NCI-H187 treated with DMSO at 0.1 percent for 48 hours (cell line): ENCODE results near the gene PAPPA.

Experiments used
- DNase-seq: peaks from one replicate; lab custom pipeline; 2025; lab: John Stamatoyannopoulos, UW

Gene PAPPA, protein sequence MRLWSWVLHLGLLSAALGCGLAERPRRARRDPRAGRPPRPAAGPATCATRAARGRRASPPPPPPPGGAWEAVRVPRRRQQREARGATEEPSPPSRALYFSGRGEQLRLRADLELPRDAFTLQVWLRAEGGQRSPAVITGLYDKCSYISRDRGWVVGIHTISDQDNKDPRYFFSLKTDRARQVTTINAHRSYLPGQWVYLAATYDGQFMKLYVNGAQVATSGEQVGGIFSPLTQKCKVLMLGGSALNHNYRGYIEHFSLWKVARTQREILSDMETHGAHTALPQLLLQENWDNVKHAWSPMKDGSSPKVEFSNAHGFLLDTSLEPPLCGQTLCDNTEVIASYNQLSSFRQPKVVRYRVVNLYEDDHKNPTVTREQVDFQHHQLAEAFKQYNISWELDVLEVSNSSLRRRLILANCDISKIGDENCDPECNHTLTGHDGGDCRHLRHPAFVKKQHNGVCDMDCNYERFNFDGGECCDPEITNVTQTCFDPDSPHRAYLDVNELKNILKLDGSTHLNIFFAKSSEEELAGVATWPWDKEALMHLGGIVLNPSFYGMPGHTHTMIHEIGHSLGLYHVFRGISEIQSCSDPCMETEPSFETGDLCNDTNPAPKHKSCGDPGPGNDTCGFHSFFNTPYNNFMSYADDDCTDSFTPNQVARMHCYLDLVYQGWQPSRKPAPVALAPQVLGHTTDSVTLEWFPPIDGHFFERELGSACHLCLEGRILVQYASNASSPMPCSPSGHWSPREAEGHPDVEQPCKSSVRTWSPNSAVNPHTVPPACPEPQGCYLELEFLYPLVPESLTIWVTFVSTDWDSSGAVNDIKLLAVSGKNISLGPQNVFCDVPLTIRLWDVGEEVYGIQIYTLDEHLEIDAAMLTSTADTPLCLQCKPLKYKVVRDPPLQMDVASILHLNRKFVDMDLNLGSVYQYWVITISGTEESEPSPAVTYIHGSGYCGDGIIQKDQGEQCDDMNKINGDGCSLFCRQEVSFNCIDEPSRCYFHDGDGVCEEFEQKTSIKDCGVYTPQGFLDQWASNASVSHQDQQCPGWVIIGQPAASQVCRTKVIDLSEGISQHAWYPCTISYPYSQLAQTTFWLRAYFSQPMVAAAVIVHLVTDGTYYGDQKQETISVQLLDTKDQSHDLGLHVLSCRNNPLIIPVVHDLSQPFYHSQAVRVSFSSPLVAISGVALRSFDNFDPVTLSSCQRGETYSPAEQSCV (N-terminal part only)

DNA sequence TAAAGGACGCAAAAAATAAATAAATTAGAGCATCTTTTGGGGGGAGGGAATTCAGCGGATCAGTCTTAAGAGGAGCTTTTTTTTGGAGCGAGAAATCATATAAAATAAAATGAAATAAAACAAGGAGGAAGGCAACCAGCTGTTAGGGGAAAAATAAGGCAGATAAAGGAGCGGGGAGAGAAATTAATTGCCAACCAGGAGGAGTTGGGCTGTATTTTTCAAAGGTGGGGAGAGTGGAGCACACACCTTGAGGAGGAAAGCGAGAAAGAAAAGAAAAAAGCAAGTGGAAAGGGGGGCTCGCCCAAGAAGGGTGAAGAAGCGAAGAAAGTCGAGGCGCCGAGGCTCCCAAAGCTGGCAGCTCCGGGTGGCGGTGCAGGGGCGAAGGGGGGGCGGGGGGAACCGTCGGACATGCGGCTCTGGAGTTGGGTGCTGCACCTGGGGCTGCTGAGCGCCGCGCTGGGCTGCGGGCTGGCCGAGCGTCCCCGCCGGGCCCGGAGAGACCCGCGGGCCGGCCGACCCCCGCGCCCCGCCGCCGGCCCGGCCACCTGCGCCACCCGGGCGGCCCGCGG is at the start of gene PAPPA:
TSS of gene PAPPA (plus strand) at position 27 of the 569 bp plus-strand sequence. CDS start at position 409, 382 bp downstream.
- no peak for DNase-seq

DNA sequence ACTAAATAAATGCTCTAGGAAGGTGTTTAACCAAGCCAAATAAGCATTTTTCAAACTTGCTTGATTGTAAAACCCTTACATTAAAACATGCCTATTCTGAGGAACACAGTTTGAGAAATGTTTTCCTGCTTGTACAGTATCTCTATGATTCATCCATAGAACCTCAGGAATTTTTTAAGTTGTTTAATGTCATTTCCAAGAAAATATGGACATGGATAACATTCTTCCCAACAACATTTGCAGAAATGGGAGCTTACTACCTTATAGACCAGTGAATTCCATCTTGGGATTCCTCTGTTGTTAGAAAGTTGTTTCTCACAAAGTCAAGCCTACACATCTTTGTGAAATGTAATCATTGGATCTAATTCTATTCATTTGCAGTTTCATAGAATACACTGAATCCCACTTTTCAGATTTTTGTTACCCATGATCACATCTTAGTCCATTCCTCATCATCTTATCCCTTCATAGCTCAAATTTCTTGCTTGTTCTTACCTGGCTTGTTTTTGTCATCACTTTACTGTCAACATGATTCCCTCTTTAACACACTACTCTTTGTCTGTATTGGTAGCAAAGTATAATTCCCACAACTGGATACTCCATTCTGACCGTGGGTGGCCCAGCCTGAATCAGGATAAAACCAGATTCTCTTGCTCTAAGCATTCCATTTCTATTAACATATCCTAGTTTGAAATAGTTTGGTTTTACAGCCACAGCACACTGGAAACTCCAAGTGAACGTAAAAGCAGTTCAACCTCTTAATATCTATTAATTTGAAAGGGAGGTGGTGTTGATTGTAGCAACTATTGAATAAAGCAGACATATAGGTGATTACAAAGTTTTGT is 49.4 kb upstream of the PAPPA start:
- DNase-seq, result no peak

DNA sequence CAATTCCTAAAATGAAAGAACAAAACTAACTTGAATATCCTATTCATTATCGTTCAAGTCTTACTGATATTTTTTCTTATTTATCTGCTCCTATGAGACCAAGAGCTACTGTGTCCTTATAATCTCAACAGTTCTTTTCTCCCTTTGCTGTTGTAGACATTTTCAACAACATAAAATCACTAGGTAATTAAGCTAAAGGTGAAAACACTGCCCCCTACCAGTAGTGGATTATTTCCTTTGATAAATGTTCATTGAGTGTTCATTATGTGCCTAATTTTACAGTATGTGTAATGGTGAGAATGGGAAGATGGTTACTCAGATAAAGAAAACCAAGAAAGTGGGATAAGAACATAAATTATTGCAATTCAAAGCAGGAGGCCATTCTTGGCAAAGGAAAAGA is 41.4 kb upstream of the PAPPA start:
- DNase-seq, result no peak

DNA sequence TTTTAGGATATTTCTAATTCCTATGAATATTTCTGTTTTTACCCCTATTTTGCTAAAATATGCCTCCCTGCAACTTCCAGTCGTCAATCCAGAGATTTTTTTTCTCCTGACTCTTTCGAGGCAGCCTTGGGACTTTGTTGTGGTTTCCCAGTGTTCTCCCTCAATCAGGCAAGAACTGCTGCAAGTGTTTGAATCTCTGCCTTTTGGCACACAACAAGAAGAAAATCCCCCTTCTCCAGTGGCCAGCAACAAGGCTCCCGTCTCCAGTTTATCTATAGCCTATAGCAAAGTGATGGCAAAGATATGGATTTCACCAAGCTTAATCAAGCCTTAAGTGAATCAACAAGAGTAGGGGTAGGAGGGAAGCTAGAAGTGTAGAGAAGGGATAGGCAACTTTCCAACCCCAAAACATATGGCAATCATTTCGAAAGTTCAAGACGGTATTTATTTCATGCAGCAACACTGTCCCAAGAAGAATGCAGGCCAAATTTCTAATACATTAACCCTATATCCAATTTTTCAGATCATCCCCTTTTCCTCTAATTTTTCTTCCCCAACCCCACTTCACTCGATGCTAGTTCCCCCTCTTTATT is 37.7 kb upstream of the PAPPA start:
- no peak for DNase-seq

DNA sequence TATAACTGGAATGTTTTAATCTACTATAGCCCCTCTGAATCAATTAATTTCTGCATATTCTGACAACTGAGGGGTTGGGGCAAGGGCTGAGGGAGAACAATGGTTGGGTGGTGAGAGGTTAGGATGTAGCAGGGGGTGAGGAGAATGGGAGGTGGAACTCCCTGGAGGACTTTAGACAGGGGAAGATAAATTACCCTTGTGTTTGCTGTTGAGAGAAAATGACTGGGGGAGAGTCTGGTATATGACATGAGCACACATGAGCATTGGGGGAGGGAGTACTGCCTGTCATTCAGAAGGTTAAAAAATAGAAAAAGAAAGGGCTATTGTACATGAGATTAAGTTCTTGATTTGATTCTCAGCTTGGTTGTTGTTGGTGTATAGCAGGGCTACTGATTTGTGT is 37.2 kb upstream of the PAPPA start:
- no peak for DNase-seq

DNA sequence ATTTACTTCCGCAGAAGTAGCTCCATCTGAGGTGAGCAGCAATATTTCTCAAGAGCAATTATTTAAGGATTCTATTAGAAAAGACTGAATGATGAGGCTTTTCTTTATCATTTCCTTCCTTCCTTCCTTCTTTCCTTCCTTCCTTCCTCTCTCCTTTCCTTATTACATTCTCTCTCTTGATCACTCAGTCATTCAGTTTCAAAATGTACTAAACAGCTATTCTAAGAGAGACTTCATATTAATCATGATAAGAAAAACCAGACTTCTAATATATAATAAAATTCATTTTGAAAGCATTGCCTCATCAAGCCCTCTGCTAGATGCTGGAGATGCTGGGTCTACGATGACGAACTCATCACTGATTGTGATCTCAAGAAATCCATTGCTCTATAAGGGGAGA is 30.4 kb upstream of the PAPPA start:
- no peak for DNase-seq

DNA sequence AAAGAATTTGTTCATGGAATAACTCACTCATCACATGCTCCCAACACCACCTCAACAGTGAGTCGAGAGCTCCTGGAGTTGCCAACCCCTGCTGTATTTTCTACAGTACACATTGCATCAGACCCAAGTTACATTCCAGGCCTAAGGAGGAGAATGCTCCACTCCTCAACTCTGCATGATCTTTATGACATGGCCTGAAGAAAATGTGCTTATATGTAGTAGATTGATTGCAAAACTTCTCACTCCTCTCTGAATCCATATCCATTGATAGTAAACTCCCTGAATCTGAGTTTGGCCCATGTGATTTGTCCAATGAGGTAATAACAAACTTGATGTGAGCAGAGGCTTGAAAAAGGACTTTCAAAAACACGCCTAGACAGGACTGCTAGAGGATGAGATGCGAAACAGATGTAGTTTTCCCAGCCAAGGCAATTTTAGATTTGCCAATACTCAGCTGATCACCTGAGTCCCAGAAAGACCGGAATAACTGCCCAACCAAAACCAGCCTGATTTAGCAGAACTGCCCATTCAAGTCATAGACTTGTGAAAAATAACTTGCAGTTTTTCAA is 29.0 kb upstream of the PAPPA start:
- no peak for DNase-seq

DNA sequence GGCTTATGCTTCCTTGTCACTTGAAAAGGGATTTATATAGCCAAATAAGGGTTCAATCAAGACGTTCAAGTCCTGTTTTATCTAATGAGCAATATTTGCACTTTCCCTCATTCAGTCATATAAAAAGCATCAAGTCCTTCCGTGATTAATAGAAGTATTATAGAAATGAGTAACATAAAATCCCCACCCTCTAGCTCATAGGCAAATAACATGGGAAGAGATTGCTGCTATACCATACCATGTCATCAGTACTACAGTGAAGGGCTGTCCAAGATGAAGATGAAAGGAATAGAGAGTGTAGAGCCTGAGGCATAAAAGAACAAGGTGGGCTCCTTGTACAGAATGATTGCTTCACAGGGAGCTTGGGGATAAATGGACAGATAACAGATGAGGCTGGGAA is 20.4 kb upstream of the PAPPA start:
- no peak for DNase-seq

DNA sequence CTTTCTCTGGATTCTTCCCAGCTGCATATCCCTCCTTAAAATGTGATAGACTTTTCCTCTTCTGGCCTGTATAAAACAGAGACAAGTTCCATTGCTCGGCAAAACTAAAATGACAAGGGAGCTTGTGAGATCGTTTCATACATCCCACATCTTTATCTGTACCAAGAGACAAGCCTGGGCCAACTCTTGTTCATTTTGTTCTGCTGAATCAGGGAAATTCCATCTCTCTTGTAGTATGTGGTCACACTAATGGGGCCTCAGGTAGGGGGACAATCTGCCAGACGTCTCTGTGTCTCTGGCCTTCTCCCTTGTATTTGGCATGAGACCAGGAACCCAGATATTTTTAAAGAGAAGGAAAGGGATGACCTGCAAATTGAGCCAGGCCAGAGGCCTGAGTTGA is 18.6 kb upstream of the PAPPA start:
- no peak for DNase-seq

DNA sequence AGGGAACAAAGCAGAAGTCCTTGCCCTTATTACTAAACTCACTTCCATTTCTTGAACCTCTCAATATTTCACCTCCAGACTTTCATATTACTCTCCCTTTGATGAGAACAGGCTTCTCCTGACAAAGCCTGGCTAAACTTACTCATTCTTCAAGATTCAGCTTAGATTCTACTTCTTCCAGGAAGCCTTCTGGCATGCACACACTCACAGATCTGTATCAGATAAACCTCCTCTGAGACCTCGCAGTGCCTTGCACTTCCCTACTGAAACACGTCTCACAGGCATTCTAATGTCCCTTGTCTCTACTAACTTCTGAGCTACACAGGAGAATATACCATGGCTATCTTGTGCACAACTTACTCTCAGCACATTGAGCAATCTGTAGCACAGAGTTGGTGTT is 16.6 kb upstream of the PAPPA start:
- DNase-seq, result no peak

DNA sequence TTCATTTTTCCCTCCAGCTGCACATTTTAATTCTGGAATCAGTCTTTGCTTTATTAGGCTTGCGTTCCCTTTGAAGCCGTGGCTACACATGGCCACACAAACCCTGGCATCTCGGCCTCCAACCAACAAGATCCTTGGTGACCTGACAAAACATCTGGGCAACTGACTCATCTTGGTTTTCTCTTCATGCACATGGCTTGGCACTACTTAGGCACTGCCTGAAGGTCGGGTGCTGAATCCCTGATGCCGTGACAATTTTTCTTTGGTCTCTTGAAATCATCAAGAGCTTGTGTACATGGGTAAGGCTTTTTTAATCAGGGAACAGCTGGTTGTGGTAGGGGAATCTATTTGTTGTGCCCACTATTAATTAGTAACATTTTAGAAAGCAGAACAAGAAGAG is 16.0 kb upstream of the PAPPA start:
- DNase-seq, result no peak

DNA sequence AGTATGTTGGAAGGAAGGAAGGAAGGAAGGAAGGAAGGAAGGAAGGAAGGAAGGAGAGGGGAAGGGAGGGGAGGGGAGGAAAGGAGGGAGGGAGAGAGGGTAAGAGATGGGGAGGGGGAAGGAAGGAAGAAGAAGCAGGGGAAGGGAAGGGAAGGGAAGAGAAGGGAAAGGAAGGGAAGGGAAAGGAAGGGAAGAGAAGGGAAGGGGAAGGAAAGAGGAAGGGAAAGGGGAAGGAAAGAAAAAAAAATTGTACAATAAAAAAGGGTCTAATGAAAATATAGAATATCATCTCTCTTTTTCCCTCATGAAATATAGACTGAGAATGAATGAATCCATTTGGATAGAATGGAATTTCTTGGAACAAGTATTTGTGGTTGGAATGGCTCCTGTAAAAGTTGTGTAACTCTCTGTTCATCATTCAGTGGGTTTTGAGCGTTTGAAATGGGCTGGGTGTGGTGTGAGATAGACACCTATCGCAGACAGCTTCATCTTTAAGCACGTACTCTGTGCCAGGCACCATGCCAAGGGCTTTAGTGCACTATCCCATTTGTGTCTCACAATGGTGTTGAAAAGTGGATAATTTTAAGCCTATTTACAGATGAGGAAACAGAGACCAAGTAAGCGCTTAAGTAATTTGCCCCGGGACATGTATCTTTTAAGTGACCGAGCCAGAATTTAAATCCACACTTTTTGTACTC is 11.6 kb upstream of the PAPPA start:
- no peak for DNase-seq

DNA sequence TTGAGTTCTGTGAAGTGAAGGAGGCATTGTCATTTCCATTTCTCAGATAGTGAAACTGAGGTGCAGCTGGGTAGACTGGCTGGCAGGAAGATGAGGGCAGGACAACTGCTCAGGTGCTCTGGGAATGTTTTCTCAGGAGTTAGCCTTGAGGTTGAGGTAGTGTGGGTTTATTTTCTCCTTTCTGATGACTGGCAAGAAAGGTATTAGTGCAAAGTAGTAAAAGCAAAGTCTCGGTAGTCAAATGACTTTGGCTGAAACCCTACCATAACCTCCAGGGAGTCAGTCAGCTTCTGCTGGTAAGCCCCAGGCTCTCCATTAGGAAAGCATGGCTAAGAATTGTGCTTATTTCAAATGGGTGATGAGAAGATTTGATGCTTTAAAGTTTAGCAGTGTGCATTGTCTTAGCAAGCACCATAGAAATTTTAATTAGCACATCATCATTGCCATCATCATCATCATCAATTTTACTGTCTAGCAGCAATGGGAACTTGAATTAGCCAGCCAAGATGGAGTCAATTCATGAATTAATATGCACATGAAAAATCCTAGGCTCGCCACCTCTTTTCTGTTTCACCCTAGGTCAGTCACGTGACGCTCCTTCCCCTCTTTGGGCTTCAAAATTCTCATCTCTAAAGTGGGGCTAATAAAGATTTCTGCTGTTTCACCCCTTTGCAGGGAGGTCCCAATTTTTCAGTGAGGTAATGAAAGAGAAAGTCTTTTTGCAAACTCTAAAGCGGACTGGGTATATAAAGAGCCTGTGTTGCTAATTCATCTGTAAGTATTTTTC is 10.7 kb upstream of the PAPPA start:
- no peak for DNase-seq

DNA sequence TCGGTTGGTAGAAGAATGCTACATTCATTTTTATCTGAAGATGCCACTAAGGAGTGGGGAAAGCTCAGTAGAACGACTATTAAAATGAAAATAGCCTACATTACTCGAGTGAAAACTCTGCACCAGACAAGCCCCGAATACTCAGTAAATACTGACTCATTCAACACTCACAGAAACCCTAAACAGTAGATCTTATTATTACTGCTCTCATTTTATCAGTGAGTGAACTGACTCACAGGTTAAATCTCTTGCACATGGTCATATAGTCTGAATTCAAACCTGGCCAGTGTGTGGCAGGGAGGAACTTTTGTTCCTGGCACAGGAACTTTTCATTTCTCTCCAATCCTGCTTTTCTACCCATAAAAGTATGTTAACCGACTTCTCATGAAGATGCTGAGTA is 9.6 kb upstream of the PAPPA start:
- DNase-seq, result no peak

DNA sequence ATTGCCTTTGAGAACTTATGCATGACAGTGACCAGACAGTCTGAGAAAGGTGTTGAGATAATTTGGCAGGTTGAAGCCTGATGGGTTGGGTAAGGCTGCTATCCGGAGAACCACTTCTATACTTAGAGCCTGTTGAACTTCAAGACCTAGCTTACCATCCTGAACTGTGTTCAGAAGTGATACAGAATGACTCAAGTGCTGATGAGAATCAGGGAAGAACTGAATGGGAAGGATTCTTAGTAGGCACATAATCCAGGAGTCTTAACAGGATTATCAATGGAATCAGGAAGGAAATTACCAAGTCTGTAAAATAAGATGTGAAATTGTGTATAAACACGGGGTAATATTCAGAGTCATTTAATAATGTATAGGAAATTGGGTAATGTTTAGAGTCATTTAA is 9.0 kb upstream of the PAPPA start:
- no peak for DNase-seq

DNA sequence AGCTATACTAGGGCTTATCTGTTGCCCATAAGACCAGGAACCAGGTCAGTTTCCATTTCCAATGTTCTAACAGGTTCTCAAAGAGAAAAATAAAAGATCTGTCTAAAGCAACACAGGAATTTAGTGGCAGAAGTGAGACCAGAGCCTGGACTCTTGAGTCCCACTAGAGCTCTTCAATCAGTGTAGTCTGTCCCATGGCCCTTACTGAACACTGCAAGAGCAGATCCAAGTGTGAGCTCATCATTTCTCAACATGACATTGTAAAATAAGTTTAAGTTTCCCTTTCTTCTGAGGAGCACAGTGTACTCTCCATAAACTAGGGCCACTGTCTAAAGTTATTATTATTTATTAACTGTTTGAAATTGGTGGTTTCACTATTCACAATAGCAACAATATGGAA is 8.6 kb upstream of the PAPPA start:
- no peak for DNase-seq

DNA sequence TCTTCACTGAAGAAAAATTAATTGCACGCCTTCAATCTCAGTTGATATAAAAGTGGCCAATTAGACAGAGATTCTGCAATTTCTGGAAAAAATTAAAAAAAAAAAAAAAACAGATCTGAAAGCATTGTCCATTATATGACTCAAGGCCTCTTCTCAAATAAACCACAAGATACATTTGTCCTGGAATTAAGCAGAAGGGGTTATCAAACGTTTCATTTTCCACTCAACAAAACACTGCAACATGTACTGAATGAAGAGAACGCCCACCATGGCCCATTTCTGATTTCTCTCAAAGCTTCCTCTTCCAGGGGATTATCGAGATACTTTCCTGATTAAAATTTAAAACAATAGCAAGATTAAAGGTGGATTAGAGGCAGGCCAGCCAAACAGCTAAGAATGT is 5.8 kb upstream of the PAPPA start:
- DNase-seq, result no peak

DNA sequence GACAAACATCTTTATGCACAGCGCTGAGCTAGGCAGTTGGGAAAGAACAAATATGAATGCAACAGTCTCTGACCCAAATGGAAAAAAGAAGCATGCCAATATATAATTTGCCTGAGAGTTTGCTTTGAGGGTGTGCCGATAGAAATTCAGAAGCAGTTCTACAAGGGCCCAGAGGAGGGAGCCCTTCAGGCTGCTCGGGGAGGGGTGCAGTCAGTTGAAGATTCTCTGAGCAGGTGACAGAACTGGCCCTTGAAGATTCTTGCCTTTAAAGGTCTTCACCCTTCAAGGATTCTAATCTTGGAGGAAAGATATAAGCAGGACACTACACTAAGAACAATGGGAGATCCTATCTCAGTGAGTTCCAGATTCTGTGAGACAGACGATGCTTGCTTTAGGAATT is 3.7 kb upstream of the PAPPA start:
- no peak for DNase-seq

DNA sequence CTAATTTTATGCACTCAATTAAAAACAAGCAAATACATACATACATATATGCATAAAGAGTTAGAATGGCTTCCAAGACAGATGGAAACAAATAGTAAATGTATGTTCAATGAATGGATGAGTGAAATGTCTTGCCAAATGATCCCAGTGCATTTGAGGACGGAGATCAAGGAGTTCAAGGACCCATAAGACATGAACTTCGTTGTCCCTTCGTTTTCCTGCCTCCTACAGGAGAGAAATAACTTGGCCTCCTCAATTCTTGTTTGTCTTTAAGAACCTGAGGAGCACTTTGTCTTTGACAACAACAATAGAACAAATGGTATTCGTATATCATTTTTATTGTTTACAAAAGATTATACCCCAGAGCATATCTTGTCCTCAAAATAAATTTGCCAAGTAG is 2.4 kb upstream of the PAPPA start:
- DNase-seq, result no peak
